ENCODE measurements around the gene NKAIN2.
"Not testable (repeated sequence)": the region's sequence is repeated elsewhere in the genome, so short reads cannot be mapped to it uniquely, and the experiment has no call there.

Gene NKAIN2

GRCh38 chr6:124233221-124233620 lies 429.6 kb downstream of the NKAIN2 start:
- DNase-seq = no peak

GRCh38 chr6:124234801-124235200 lies 431.1 kb downstream of the NKAIN2 start:
- no peak for DNase-seq

GRCh38 chr6:124237911-124238310 lies 434.2 kb downstream of the NKAIN2 start:
- DNase-seq = no peak

- not testable (repeated sequence) for DNase-seq
Observed at GRCh38 chr6:124238408-124238807, 434.7 kb downstream of the NKAIN2 start.

GRCh38 chr6:124254941-124255685 lies 451.4 kb downstream of the NKAIN2 start:
- no peak for DNase-seq

GRCh38 chr6:124260337-124260736 lies 456.7 kb downstream of the NKAIN2 start:
- DNase-seq = no peak

GRCh38 chr6:124269733-124270132 lies 466.1 kb downstream of the NKAIN2 start:
- DNase-seq = no peak

- DNase-seq = no peak
Observed at GRCh38 chr6:124273701-124274100, 470.0 kb downstream of the NKAIN2 start.

GRCh38 chr6:124282541-124282940 lies 478.9 kb downstream of the NKAIN2 start:
- DNase-seq = no peak

GRCh38 chr6:124283486-124283885 lies 479.8 kb downstream of the NKAIN2 start:
- no peak for DNase-seq

GRCh38 chr6:124285146-124285545 lies 481.5 kb downstream of the NKAIN2 start:
- DNase-seq = no peak

GRCh38 chr6:124294574-124295200 lies 491.0 kb downstream of the NKAIN2 start:
- DNase-seq = no peak

GRCh38 chr6:124297507-124297906 lies 493.8 kb downstream of the NKAIN2 start:
- no peak for DNase-seq

GRCh38 chr6:124298730-124299129 lies 495.1 kb downstream of the NKAIN2 start:
- no peak for DNase-seq

- not testable (repeated sequence) for DNase-seq
Observed at GRCh38 chr6:124300907-124301306, 497.2 kb downstream of the NKAIN2 start.

- DNase-seq = no peak
Observed at GRCh38 chr6:124303971-124304370, 500.3 kb downstream of the NKAIN2 start.

GRCh38 chr6:124310139-124310538 lies 506.5 kb downstream of the NKAIN2 start:
- DNase-seq = no peak

- DNase-seq = no peak
Observed at GRCh38 chr6:124319410-124319809, 515.7 kb downstream of the NKAIN2 start.

GRCh38 chr6:124324237-124324636 lies 520.6 kb downstream of the NKAIN2 start:
- DNase-seq = no peak

GRCh38 chr6:124330197-124330596 lies 526.5 kb downstream of the NKAIN2 start:
- DNase-seq = no peak

- no peak for DNase-seq
Observed at GRCh38 chr6:124334359-124334758, 530.7 kb downstream of the NKAIN2 start.

GRCh38 chr6:124339610-124340334 lies 536.1 kb downstream of the NKAIN2 start:
- DNase-seq = no peak

- DNase-seq = not testable (repeated sequence)
Observed at GRCh38 chr6:124348339-124348738, 544.7 kb downstream of the NKAIN2 start.

- no peak for DNase-seq
Observed at GRCh38 chr6:124355146-124355545, 551.5 kb downstream of the NKAIN2 start.

Data from activated gamma-delta T cell (primary cell).